ENCODE measurements around the gene JAG2.

Gene JAG2

GRCh38 chr14:105209646-105210045, 41.1 kb upstream of the JAG2 start:
- Histone ChIP-seq H3K9me3 (ENCODE audit: control insufficient read depth in 1 of 2, low read length in 2 of 2) (no peaks in the 10 kb centered on the region), H3K27ac (ENCODE audit: low read length) (no peak overlapping the region), H3K4me3 (ENCODE audit: low read depth in 1 of 2, low read length in 2 of 2) (no peak overlapping the region), H3K4me1 (ENCODE audit: control insufficient read depth in 1 of 2, insufficient read depth in 2 of 2, low read length in 2 of 2) (peaks cover 0 to 8% of the 10 kb centered on the region in 2 donors), H3K27me3 (ENCODE audit: low read depth, low read length) (no peaks in the 10 kb centered on the region), H3K36me3 (ENCODE audit: control insufficient read depth in 1 of 2, insufficient read depth in 2 of 2, low read length in 2 of 2) (peaks cover 0 to 34% of the 10 kb centered on the region in 2 donors)

GRCh38 chr14:105209091-105209490, 40.5 kb upstream of the JAG2 start:
- Histone ChIP-seq H3K27me3 (ENCODE audit: low read depth, low read length) (no peaks in the 10 kb centered on the region), H3K4me3 (ENCODE audit: low read depth in 1 of 2, low read length in 2 of 2) (no peak overlapping the region), H3K9me3 (ENCODE audit: control insufficient read depth in 1 of 2, low read length in 2 of 2) (no peaks in the 10 kb centered on the region), H3K36me3 (ENCODE audit: control insufficient read depth in 1 of 2, insufficient read depth in 2 of 2, low read length in 2 of 2) (peaks cover 0 to 34% of the 10 kb centered on the region in 2 donors), H3K27ac (ENCODE audit: low read length) (no peak overlapping the region), H3K4me1 (ENCODE audit: control insufficient read depth in 1 of 2, insufficient read depth in 2 of 2, low read length in 2 of 2) (peaks cover 0 to 8% of the 10 kb centered on the region in 2 donors)

GRCh38 chr14:105208738-105209075, 40.1 kb upstream of the JAG2 start:
- Histone ChIP-seq H3K27ac (ENCODE audit: low read length) (no peak overlapping the region), H3K4me3 (ENCODE audit: low read depth in 1 of 2, low read length in 2 of 2) (no peak overlapping the region), H3K4me1 (ENCODE audit: control insufficient read depth in 1 of 2, insufficient read depth in 2 of 2, low read length in 2 of 2) (peaks cover 0 to 8% of the 10 kb centered on the region in 2 donors), H3K27me3 (ENCODE audit: low read depth, low read length) (no peaks in the 10 kb centered on the region), H3K9me3 (ENCODE audit: control insufficient read depth in 1 of 2, low read length in 2 of 2) (no peaks in the 10 kb centered on the region), H3K36me3 (ENCODE audit: control insufficient read depth in 1 of 2, insufficient read depth in 2 of 2, low read length in 2 of 2) (peaks cover 0 to 34% of the 10 kb centered on the region in 2 donors)

GRCh38 chr14:105207996-105208737, 39.6 kb upstream of the JAG2 start:
- H3K9me3 ChIP-seq (ENCODE audit: control insufficient read depth in 1 of 2, low read length in 2 of 2), result no peaks in the 10 kb centered on the region
- no peak overlapping the region for H3K4me3 ChIP-seq (ENCODE audit: low read depth in 1 of 2, low read length in 2 of 2)
- peaks cover 0 to 10% of the 10 kb centered on the region in 2 donors for H3K4me1 ChIP-seq (ENCODE audit: control insufficient read depth in 1 of 2, insufficient read depth in 2 of 2, low read length in 2 of 2)
- no peak overlapping the region for H3K27ac ChIP-seq (ENCODE audit: low read length)
- no peaks in the 10 kb centered on the region for H3K27me3 ChIP-seq (ENCODE audit: low read depth, low read length)
- peaks cover 0 to 31% of the 10 kb centered on the region in 2 donors for H3K36me3 ChIP-seq (ENCODE audit: control insufficient read depth in 1 of 2, insufficient read depth in 2 of 2, low read length in 2 of 2)

GRCh38 chr14:105207460-105207901, 38.9 kb upstream of the JAG2 start:
- H3K27me3 ChIP-seq (ENCODE audit: low read depth, low read length), result no peaks in the 10 kb centered on the region
- H3K27ac ChIP-seq (ENCODE audit: low read length), result no peak overlapping the region
- no peak overlapping the region for H3K4me3 ChIP-seq (ENCODE audit: low read depth in 1 of 2, low read length in 2 of 2)
- no peaks in the 10 kb centered on the region for H3K9me3 ChIP-seq (ENCODE audit: control insufficient read depth in 1 of 2, low read length in 2 of 2)
- peaks cover 0 to 15% of the 10 kb centered on the region in 2 donors for H3K4me1 ChIP-seq (ENCODE audit: control insufficient read depth in 1 of 2, insufficient read depth in 2 of 2, low read length in 2 of 2)
- H3K36me3 ChIP-seq (ENCODE audit: control insufficient read depth in 1 of 2, insufficient read depth in 2 of 2, low read length in 2 of 2), result peaks cover 0 to 24% of the 10 kb centered on the region in 2 donors

GRCh38 chr14:105206873-105207272, 38.3 kb upstream of the JAG2 start:
- Histone ChIP-seq H3K4me1 (ENCODE audit: control insufficient read depth in 1 of 2, insufficient read depth in 2 of 2, low read length in 2 of 2) (peaks cover 0 to 15% of the 10 kb centered on the region in 2 donors), H3K36me3 (ENCODE audit: control insufficient read depth in 1 of 2, insufficient read depth in 2 of 2, low read length in 2 of 2) (peaks cover 0 to 20% of the 10 kb centered on the region in 2 donors), H3K4me3 (ENCODE audit: low read depth in 1 of 2, low read length in 2 of 2) (no peak overlapping the region), H3K27ac (ENCODE audit: low read length) (no peak overlapping the region), H3K9me3 (ENCODE audit: control insufficient read depth in 1 of 2, low read length in 2 of 2) (no peaks in the 10 kb centered on the region), H3K27me3 (ENCODE audit: low read depth, low read length) (no peaks in the 10 kb centered on the region)

GRCh38 chr14:105205673-105206208, 37.2 kb upstream of the JAG2 start:
- Histone ChIP-seq H3K4me3 (ENCODE audit: low read depth in 1 of 2, low read length in 2 of 2) (no peak overlapping the region), H3K36me3 (ENCODE audit: control insufficient read depth in 1 of 2, insufficient read depth in 2 of 2, low read length in 2 of 2) (peaks cover 0 to 16% of the 10 kb centered on the region in 2 donors), H3K27me3 (ENCODE audit: low read depth, low read length) (no peaks in the 10 kb centered on the region), H3K9me3 (ENCODE audit: control insufficient read depth in 1 of 2, low read length in 2 of 2) (no peaks in the 10 kb centered on the region), H3K27ac (ENCODE audit: low read length) (no peak overlapping the region), H3K4me1 (ENCODE audit: control insufficient read depth in 1 of 2, insufficient read depth in 2 of 2, low read length in 2 of 2) (peaks cover 0 to 21% of the 10 kb centered on the region in 2 donors)

- Histone ChIP-seq H3K9me3 (ENCODE audit: control insufficient read depth in 1 of 2, low read length in 2 of 2) (no peaks in the 10 kb centered on the region), H3K4me3 (ENCODE audit: low read depth in 1 of 2, low read length in 2 of 2) (no peak overlapping the region), H3K4me1 (ENCODE audit: control insufficient read depth in 1 of 2, insufficient read depth in 2 of 2, low read length in 2 of 2) (peaks cover 0 to 21% of the 10 kb centered on the region in 2 donors), H3K36me3 (ENCODE audit: control insufficient read depth in 1 of 2, insufficient read depth in 2 of 2, low read length in 2 of 2) (peaks cover 0 to 11% of the 10 kb centered on the region in 2 donors), H3K27ac (ENCODE audit: low read length) (no peak overlapping the region), H3K27me3 (ENCODE audit: low read depth, low read length) (peaks cover 5% of the 10 kb centered on the region)
These were observed 36.5 kb upstream of the JAG2 start for GRCh38 chr14:105204931-105205672.

GRCh38 chr14:105204206-105204930, 35.8 kb upstream of the JAG2 start:
- Histone ChIP-seq H3K27ac (ENCODE audit: low read length) (no peak overlapping the region), H3K9me3 (ENCODE audit: control insufficient read depth in 1 of 2, low read length in 2 of 2) (no peaks in the 10 kb centered on the region), H3K4me1 (ENCODE audit: control insufficient read depth in 1 of 2, insufficient read depth in 2 of 2, low read length in 2 of 2) (peaks cover 0 to 21% of the 10 kb centered on the region in 2 donors)

GRCh38 chr14:105203701-105204100, 35.1 kb upstream of the JAG2 start:
- H3K27me3 ChIP-seq (ENCODE audit: low read depth, low read length), result peaks cover 6% of the 10 kb centered on the region
- no peaks in the 10 kb centered on the region for H3K36me3 ChIP-seq (ENCODE audit: control insufficient read depth in 1 of 2, insufficient read depth in 2 of 2, low read length in 2 of 2)
- peaks cover 0 to 21% of the 10 kb centered on the region in 2 donors for H3K4me1 ChIP-seq (ENCODE audit: control insufficient read depth in 1 of 2, insufficient read depth in 2 of 2, low read length in 2 of 2)
- no peak overlapping the region for H3K27ac ChIP-seq (ENCODE audit: low read length)
- H3K9me3 ChIP-seq (ENCODE audit: control insufficient read depth in 1 of 2, low read length in 2 of 2), result no peaks in the 10 kb centered on the region
- H3K4me3 ChIP-seq (ENCODE audit: low read depth in 1 of 2, low read length in 2 of 2), result no peak overlapping the region

More at GRCh38 chr14:105204206-105204930, 35.8 kb upstream of the JAG2 start:
- peaks cover 0 to 3% of the 10 kb centered on the region in 2 donors for H3K36me3 ChIP-seq (ENCODE audit: control insufficient read depth in 1 of 2, insufficient read depth in 2 of 2, low read length in 2 of 2)
- peaks cover 6% of the 10 kb centered on the region for H3K27me3 ChIP-seq (ENCODE audit: low read depth, low read length)
- no peak overlapping the region for H3K4me3 ChIP-seq (ENCODE audit: low read depth in 1 of 2, low read length in 2 of 2)

GRCh38 chr14:105203057-105203531, 34.5 kb upstream of the JAG2 start:
- Histone ChIP-seq H3K36me3 (ENCODE audit: control insufficient read depth in 1 of 2, insufficient read depth in 2 of 2, low read length in 2 of 2) (no peaks in the 10 kb centered on the region), H3K4me1 (ENCODE audit: control insufficient read depth in 1 of 2, insufficient read depth in 2 of 2, low read length in 2 of 2) (peaks cover 0 to 21% of the 10 kb centered on the region in 2 donors), H3K4me3 (ENCODE audit: low read depth in 1 of 2, low read length in 2 of 2) (no peak overlapping the region), H3K27me3 (ENCODE audit: low read depth, low read length) (peaks cover 8% of the 10 kb centered on the region), H3K27ac (ENCODE audit: low read length) (no peak overlapping the region), H3K9me3 (ENCODE audit: control insufficient read depth in 1 of 2, low read length in 2 of 2) (no peaks in the 10 kb centered on the region)

All from muscle layer of duodenum (tissue), 2 donors.